ENCODE results near the gene FGR.
"Not testable (repeated sequence)": the region's sequence is repeated elsewhere in the genome, so short reads cannot be mapped to it uniquely, and the experiment has no call there.

FGR gene

DNA sequence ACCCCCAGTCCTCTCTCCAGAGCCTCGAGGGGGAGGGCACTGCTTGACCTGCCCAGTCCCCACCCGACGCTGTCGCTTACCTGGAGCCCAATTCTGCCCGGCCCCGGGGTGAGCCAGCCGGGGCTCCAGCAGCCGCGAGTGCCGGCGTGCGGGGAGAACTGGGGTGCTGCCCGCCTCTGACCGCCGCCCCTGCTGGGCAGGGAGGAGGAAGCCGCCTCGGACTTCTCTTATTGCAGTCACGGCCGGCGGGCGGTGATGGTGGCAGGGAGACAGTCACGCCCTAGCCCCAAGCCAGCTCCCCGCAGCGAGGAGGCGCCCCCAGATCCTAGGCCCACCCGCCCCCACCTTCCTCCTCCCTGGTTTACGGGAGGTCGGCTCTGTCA lies at the start of gene FGR:
Gene FGR, minus strand, starts transcription at position 201 of the 383 bp plus-strand sequence. CDS start 11,269 bp downstream, outside the sequence.
- DNase-seq (ENCODE audit: low spot score) = no peak
- no peak within 1 kb of the TSS for H3K27ac ChIP-seq (ENCODE audit: poor library complexity, severe bottlenecking)
- H3K4me1 ChIP-seq (ENCODE audit: insufficient read depth, poor library complexity, severe bottlenecking) = no peaks in the 10 kb centered on the region
- H3K36me3 ChIP-seq (ENCODE audit: low read depth) = no peaks in the 10 kb centered on the region
- no peaks in the 10 kb centered on the region for H3K9me3 ChIP-seq (ENCODE audit: severe bottlenecking)
- TF ChIP-seq, protein P1, sequence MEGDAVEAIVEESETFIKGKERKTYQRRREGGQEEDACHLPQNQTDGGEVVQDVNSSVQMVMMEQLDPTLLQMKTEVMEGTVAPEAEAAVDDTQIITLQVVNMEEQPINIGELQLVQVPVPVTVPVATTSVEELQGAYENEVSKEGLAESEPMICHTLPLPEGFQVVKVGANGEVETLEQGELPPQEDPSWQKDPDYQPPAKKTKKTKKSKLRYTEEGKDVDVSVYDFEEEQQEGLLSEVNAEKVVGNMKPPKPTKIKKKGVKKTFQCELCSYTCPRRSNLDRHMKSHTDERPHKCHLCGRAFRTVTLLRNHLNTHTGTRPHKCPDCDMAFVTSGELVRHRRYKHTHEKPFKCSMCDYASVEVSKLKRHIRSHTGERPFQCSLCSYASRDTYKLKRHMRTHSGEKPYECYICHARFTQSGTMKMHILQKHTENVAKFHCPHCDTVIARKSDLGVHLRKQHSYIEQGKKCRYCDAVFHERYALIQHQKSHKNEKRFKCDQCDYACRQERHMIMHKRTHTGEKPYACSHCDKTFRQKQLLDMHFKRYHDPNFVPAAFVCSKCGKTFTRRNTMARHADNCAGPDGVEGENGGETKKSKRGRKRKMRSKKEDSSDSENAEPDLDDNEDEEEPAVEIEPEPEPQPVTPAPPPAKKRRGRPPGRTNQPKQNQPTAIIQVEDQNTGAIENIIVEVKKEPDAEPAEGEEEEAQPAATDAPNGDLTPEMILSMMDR (IDR thresholded peaks at IDR 0.05; ENCODE audit: poor library complexity, severe bottlenecking) = no peak
- H3K4me3 ChIP-seq (ENCODE audit: severe bottlenecking) = peak within 1 kb of the TSS; percentile 20
- peaks cover 8% of the 10 kb centered on the region for H3K27me3 ChIP-seq (ENCODE audit: insufficient read depth, poor library complexity, severe bottlenecking)
- ATAC-seq (ENCODE audit: low read depth) = no peak

DNA sequence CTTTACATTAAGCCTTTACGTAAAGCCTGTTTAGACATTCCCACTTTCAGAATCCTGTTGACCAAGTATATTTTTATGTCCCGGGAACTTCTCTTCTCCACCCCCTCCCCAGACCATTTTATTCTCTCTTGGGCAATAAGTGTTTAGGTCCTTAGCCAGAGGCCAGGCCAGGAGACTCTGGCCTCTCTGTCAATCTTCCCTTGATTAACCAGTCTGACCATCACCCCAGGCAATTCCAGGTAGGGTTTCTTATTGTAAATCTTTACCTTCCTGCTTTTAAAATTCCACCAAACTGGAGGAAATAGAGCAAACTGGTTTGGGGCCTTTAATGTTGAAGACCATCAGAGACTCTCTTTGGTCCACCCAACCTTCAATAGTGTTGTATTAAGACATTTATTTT lies 49.2 kb upstream of the FGR start:
- no peak overlapping the region for H3K27ac ChIP-seq (ENCODE audit: poor library complexity, severe bottlenecking)
- no peaks in the 10 kb centered on the region for H3K27me3 ChIP-seq (ENCODE audit: insufficient read depth, poor library complexity, severe bottlenecking)
- DNase-seq (ENCODE audit: low spot score) = no peak
- H3K4me3 ChIP-seq (ENCODE audit: severe bottlenecking) = no peak overlapping the region
- no peaks in the 10 kb centered on the region for H3K36me3 ChIP-seq (ENCODE audit: low read depth)
- no peak for ATAC-seq (ENCODE audit: low read depth)
- H3K4me1 ChIP-seq (ENCODE audit: insufficient read depth, poor library complexity, severe bottlenecking) = no peaks in the 10 kb centered on the region
- H3K9me3 ChIP-seq (ENCODE audit: severe bottlenecking) = peaks cover 9% of the 10 kb centered on the region
- TF ChIP-seq, protein P1 (IDR thresholded peaks at IDR 0.05; ENCODE audit: poor library complexity, severe bottlenecking) = no peak

DNA sequence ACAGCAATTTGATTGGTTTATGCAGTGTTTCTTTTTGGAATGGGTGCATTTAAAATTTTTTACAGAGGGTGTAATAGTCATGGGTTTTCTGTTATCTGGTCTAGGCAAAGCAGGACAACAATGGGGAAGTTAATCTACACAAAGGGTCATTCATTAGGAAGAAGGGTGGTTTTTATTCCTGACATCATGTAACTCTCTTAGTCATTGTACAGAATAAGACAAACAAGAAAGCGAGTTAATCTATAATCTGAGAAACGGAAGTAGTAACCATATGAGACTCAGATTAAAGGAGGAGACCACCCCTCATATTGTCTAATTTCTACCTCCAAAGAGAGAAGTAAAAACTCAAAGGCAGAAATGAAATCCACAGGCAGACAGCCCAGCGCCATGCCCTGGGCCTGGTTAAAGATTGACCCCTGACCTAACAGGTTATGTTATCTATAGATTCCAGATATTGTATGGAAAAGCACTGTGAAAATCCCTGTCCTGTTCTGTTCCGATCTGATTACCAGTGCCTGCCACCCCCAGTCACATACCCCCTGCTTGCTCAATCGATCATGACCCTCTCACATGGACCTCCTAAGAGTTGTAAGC lies 47.5 kb upstream of the FGR start:
- ATAC-seq (ENCODE audit: low read depth) (no peak), DNase-seq (ENCODE audit: low spot score) (no peak)
- Histone ChIP-seq H3K4me1 (ENCODE audit: insufficient read depth, poor library complexity, severe bottlenecking) (no peaks in the 10 kb centered on the region), H3K27me3 (ENCODE audit: insufficient read depth, poor library complexity, severe bottlenecking) (no peaks in the 10 kb centered on the region), H3K36me3 (ENCODE audit: low read depth) (no peaks in the 10 kb centered on the region), H3K9me3 (ENCODE audit: severe bottlenecking) (peaks cover 9% of the 10 kb centered on the region), H3K4me3 (ENCODE audit: severe bottlenecking) (no peak overlapping the region), H3K27ac (ENCODE audit: poor library complexity, severe bottlenecking) (no peak overlapping the region)
- TF ChIP-seq, protein P1 (IDR thresholded peaks at IDR 0.05; ENCODE audit: poor library complexity, severe bottlenecking) = no peak

DNA sequence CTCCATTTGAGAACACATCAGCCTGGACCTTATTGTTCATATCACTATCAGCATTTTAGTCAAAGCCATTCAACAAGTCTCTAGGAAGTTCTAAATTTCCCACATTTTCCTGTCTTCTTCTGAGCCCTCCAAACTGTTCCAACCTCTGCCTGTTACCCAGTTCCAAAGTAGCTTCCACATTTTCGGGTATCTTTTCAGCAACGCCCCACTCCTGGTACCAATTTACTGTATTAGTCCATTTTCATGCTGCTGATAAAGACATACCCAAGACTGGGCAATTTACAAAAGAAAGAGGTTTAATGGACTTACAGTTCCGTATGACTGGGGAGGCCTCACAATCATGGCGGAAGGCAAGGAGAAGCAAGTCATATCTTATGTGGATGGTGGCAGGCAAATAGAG lies 46.6 kb upstream of the FGR start:
- H3K27ac ChIP-seq (ENCODE audit: poor library complexity, severe bottlenecking); H3K9me3 ChIP-seq (ENCODE audit: severe bottlenecking); DNase-seq (ENCODE audit: low spot score); H3K27me3 ChIP-seq (ENCODE audit: insufficient read depth, poor library complexity, severe bottlenecking); ATAC-seq (ENCODE audit: low read depth); H3K36me3 ChIP-seq (ENCODE audit: low read depth); H3K4me1 ChIP-seq (ENCODE audit: insufficient read depth, poor library complexity, severe bottlenecking); H3K4me3 ChIP-seq (ENCODE audit: severe bottlenecking): not testable (repeated sequence)

DNA sequence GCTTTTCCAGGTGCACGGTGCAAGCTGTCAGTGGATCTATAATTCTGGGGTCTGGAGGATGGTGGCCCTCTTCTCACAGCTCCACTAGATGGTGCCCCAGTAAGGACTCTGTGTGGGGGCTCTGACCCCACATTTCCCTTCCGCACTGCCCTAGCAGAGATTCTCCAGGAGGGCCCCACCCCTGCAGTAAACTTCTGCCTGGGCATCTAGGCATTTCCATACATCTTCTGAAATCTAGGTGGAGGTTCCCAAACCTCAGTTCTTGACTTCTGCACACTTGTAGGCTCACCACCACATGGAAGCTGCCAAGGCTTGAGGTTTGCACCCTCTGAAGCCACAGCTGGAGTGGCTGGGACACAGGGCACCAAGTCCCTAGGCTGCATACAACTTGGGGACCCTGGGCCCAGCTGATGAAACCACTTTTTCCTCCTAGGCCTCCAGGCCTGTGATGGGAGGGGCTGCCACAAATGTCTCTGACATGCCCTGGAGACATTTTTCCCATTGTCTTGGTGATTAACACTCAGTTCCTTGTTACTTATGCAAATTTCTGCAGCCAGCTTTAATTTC lies 45.3 kb upstream of the FGR start:
- not testable (repeated sequence) for H3K4me1 ChIP-seq (ENCODE audit: insufficient read depth, poor library complexity, severe bottlenecking); H3K27ac ChIP-seq (ENCODE audit: poor library complexity, severe bottlenecking); ATAC-seq (ENCODE audit: low read depth); H3K4me3 ChIP-seq (ENCODE audit: severe bottlenecking); DNase-seq (ENCODE audit: low spot score); H3K9me3 ChIP-seq (ENCODE audit: severe bottlenecking); H3K27me3 ChIP-seq (ENCODE audit: insufficient read depth, poor library complexity, severe bottlenecking); H3K36me3 ChIP-seq (ENCODE audit: low read depth)

DNA sequence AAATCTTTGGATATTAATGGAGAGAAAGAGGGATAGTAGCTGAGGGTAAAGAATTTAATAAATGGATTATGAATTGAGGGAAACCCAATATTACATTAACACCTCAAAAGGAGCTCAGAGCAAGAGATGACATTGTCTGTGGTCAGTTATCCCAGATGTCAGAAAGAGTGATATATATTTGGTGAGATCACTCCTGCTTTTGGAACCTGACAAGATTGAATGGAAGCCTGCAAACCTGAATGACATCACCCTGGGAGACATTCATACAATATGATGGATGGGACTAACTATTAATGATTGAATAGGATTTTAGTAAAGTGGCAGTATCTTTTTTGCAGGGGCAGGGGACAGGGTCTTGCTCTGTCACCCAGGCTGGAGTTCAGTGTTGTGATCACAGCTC lies 43.8 kb upstream of the FGR start:
- DNase-seq (ENCODE audit: low spot score) (no peak), ATAC-seq (ENCODE audit: low read depth) (no peak)
- no peak overlapping the region for H3K4me3 ChIP-seq (ENCODE audit: severe bottlenecking)
- H3K27ac ChIP-seq (ENCODE audit: poor library complexity, severe bottlenecking) = no peak overlapping the region
- no peaks in the 10 kb centered on the region for H3K36me3 ChIP-seq (ENCODE audit: low read depth)
- H3K27me3 ChIP-seq (ENCODE audit: insufficient read depth, poor library complexity, severe bottlenecking) = no peaks in the 10 kb centered on the region
- peaks cover 9% of the 10 kb centered on the region for H3K9me3 ChIP-seq (ENCODE audit: severe bottlenecking)
- no peaks in the 10 kb centered on the region for H3K4me1 ChIP-seq (ENCODE audit: insufficient read depth, poor library complexity, severe bottlenecking)
- TF ChIP-seq, protein P1 (IDR thresholded peaks at IDR 0.05; ENCODE audit: poor library complexity, severe bottlenecking) = no peak

Measured in RWPE2 (cell line).